Measurements from ENCODE around the gene ASGR2.
"Not testable (repeated sequence)": the region's sequence is repeated elsewhere in the genome, so short reads cannot be mapped to it uniquely, and the experiment has no call there.

Gene ASGR2

GRCh38 chr17:7126386-7126785 is 11.8 kb upstream of the ASGR2 start:
- not testable (repeated sequence) for DNase-seq (ENCODE audit: low read depth in 2 of 3, low spot score in 1 of 3)

- no peak for DNase-seq (ENCODE audit: low read depth in 2 of 3, low spot score in 1 of 3)
Observed at GRCh38 chr17:7124923-7125322, 10.3 kb upstream of the ASGR2 start.

- DNase-seq (ENCODE audit: low read depth in 2 of 3, low spot score in 1 of 3) = no peak
Observed at GRCh38 chr17:7123844-7124243, 9.2 kb upstream of the ASGR2 start.

- DNase-seq (ENCODE audit: low read depth in 2 of 3, low spot score in 1 of 3) = no peak
Observed at GRCh38 chr17:7122381-7122780, 7.8 kb upstream of the ASGR2 start.

- DNase-seq (ENCODE audit: low read depth in 2 of 3, low spot score in 1 of 3) = not testable (repeated sequence)
Observed at GRCh38 chr17:7120635-7121034, 6.0 kb upstream of the ASGR2 start.

- DNase-seq (ENCODE audit: low read depth in 2 of 3, low spot score in 1 of 3) = no peak
Observed at GRCh38 chr17:7120123-7120522, 5.5 kb upstream of the ASGR2 start.

- no peak for DNase-seq (ENCODE audit: low read depth in 2 of 3, low spot score in 1 of 3)
Observed at GRCh38 chr17:7119314-7119713, 4.7 kb upstream of the ASGR2 start.

GRCh38 chr17:7114875-7115614 is 423 bp upstream of the ASGR2 start:
- DNase-seq (ENCODE audit: low read depth in 2 of 3, low spot score in 1 of 3) = no peak

- no peak for DNase-seq (ENCODE audit: low read depth in 2 of 3, low spot score in 1 of 3)
Observed at GRCh38 chr17:7113273-7114071, 1.1 kb downstream of the ASGR2 start.

GRCh38 chr17:7112510-7113108 is 2.0 kb downstream of the ASGR2 start:
- no peak for DNase-seq (ENCODE audit: low read depth in 2 of 3, low spot score in 1 of 3)

- no peak for DNase-seq (ENCODE audit: low read depth in 2 of 3, low spot score in 1 of 3)
Observed at GRCh38 chr17:7111784-7112509, 2.7 kb downstream of the ASGR2 start.

- no peak for DNase-seq (ENCODE audit: low read depth in 2 of 3, low spot score in 1 of 3)
Observed at GRCh38 chr17:7110617-7111306, 3.9 kb downstream of the ASGR2 start.

- DNase-seq (ENCODE audit: low read depth in 2 of 3, low spot score in 1 of 3) = no peak
Observed at GRCh38 chr17:7109461-7110322, 4.9 kb downstream of the ASGR2 start.

GRCh38 chr17:7108981-7109380 is 5.6 kb downstream of the ASGR2 start:
- no peak for DNase-seq (ENCODE audit: low read depth in 2 of 3, low spot score in 1 of 3)

GRCh38 chr17:7108560-7108925 is 6.1 kb downstream of the ASGR2 start:
- DNase-seq (ENCODE audit: low read depth in 2 of 3, low spot score in 1 of 3) = no peak

- no peak for DNase-seq (ENCODE audit: low read depth in 2 of 3, low spot score in 1 of 3)
Observed at GRCh38 chr17:7107795-7108559, 6.6 kb downstream of the ASGR2 start.

GRCh38 chr17:7107012-7107754 is 7.4 kb downstream of the ASGR2 start:
- DNase-seq (ENCODE audit: low read depth in 2 of 3, low spot score in 1 of 3) = no peak

- DNase-seq (ENCODE audit: low read depth in 2 of 3, low spot score in 1 of 3) = no peak
Observed at GRCh38 chr17:7102421-7102820, 12.2 kb downstream of the ASGR2 start.

- no peak for DNase-seq (ENCODE audit: low read depth in 2 of 3, low spot score in 1 of 3)
Observed at GRCh38 chr17:7101531-7101930, 13.1 kb downstream of the ASGR2 start.

All from stimulated activated CD4-positive, alpha-beta T cell treated with anti-CD3 and anti-CD28 coated beads, Interleukin-12 subunit alpha, Interleukin-12 subunit beta, amount 100 ng/mL, for 48 hours (primary cell).